NCI-H2081 (cell line): ENCODE data around the gene HECW1.
"Not testable (repeated sequence)": the region's sequence is repeated elsewhere in the genome, so short reads cannot be mapped to it uniquely, and the experiment has no call there.

Experiments
- DNase-seq, 2 experiments: peaks; one replicate each; lab custom pipeline; 2025; lab: John Stamatoyannopoulos, UW

HECW1 gene

GRCh38 chr7:43112941-43113621, 634 bp downstream of the HECW1 start:
- DNase-seq, result no peak

GRCh38 chr7:43113622-43114457, 1.4 kb downstream of the HECW1 start:
- no peak for DNase-seq

- no peak for DNase-seq
Observed at GRCh38 chr7:43114458-43114780, 2.0 kb downstream of the HECW1 start.

GRCh38 chr7:43116451-43116850, 4.0 kb downstream of the HECW1 start:
- DNase-seq, result no peak

GRCh38 chr7:43117095-43117494, 4.6 kb downstream of the HECW1 start:
- DNase-seq, result no peak

GRCh38 chr7:43117861-43118260, 5.4 kb downstream of the HECW1 start:
- no peak for DNase-seq

GRCh38 chr7:43118313-43118712, 5.9 kb downstream of the HECW1 start:
- DNase-seq, result no peak

GRCh38 chr7:43119371-43120075, 7.1 kb downstream of the HECW1 start:
- DNase-seq, result no peak

GRCh38 chr7:43121973-43122372, 9.5 kb downstream of the HECW1 start:
- DNase-seq, result no peak

- DNase-seq, result no peak
Observed at GRCh38 chr7:43123457-43123856, 11.0 kb downstream of the HECW1 start.

- no peak for DNase-seq
Observed at GRCh38 chr7:43124388-43124787, 11.9 kb downstream of the HECW1 start.

GRCh38 chr7:43130347-43130746, 17.9 kb downstream of the HECW1 start:
- no peak for DNase-seq

GRCh38 chr7:43135129-43135528, 22.7 kb downstream of the HECW1 start:
- DNase-seq, result no peak

GRCh38 chr7:43136064-43136463, 23.6 kb downstream of the HECW1 start:
- DNase-seq, result no peak

GRCh38 chr7:43137121-43137744, 24.8 kb downstream of the HECW1 start:
- DNase-seq, result not testable (repeated sequence)

- DNase-seq, result no peak
Observed at GRCh38 chr7:43137811-43138210, 25.4 kb downstream of the HECW1 start.

- no peak for DNase-seq
Observed at GRCh38 chr7:43138710-43139109, 26.3 kb downstream of the HECW1 start.

- DNase-seq, result no peak
Observed at GRCh38 chr7:43139137-43139536, 26.7 kb downstream of the HECW1 start.

- no peak for DNase-seq
Observed at GRCh38 chr7:43140186-43140585, 27.7 kb downstream of the HECW1 start.

- DNase-seq, result no peak
Observed at GRCh38 chr7:43141091-43141490, 28.6 kb downstream of the HECW1 start.

GRCh38 chr7:43142703-43143102, 30.3 kb downstream of the HECW1 start:
- no peak for DNase-seq

GRCh38 chr7:43143918-43144589, 31.6 kb downstream of the HECW1 start:
- no peak for DNase-seq
